ENCODE data around the gene TRIM17. TPM values are rescaled to one million over a fixed set of nuclear protein-coding genes. Genes with fewer than 3 reads are reported as not detected.

Gene TRIM17
- not detected for total RNA-seq (2013)
- polyA plus RNA-seq: not detected
- 0.14 TPM in 1 of 2 replicates, not detected in the other for polyA minus RNA-seq
- total RNA-seq: 0 to 0.69 (median 0) reads per million in 11 experiments

- H4K20me1 ChIP-seq (ENCODE audit: insufficient read depth, low read length): peaks cover 7% of the 10 kb centered on the region
- H3K4me3 ChIP-seq (replicated peaks in 1 of 3; ENCODE audit: low read depth in 2 of 3, low read length in 3 of 3): no peak within 1 kb of the TSS
- under 1% methylated on average over 55 of the region's 59 CpGs for WGBS (ENCODE audit: insufficient coverage)
- intact Hi-C loops (cut with micrococcal nuclease): no loop called here
- no peaks in the 10 kb centered on the region for H3K79me2 ChIP-seq (ENCODE audit: insufficient read depth, low read length)
- H3K4me3 Mint-ChIP-seq: peak within 1 kb of the TSS; percentile 39 to 86
- peaks cover 0 to 2% of the 10 kb centered on the region in 2 donors for H3K36me3 ChIP-seq (replicated peaks in 1 of 2; ENCODE audit: control insufficient read depth in 1 of 2, insufficient read depth in 2 of 2, low read length in 2 of 2)
- TF ChIP-seq CTCF (IDR thresholded peaks at IDR 0.05): peak; percentile 26
- peaks cover 39 to 61% of the 10 kb centered on the region in 2 donors for H3K27me3 ChIP-seq (ENCODE audit: control insufficient read depth in 2 of 2, insufficient read depth in 2 of 2, low read length in 2 of 2)
- peaks cover 7 to 9% of the 10 kb centered on the region in 2 donors for H3K4me1 ChIP-seq (ENCODE audit: control insufficient read depth in 1 of 2, insufficient read depth in 2 of 2, low read length in 2 of 2)
- no peak within 1 kb of the TSS for H2AFZ ChIP-seq (ENCODE audit: insufficient read depth, low read depth, low read length, poor library complexity, severe bottlenecking)
- peaks cover 0 to 12% of the 10 kb centered on the region in 2 donors for H3K9me3 ChIP-seq (replicated peaks in 1 of 2; ENCODE audit: control insufficient read depth in 1 of 2, insufficient read depth in 1 of 2, low read length in 2 of 2)
- peak within 1 kb of the TSS; percentile 25 for H3K9ac ChIP-seq (ENCODE audit: insufficient read depth, low read length, poor library complexity, severe bottlenecking)
- no peak for DNase-seq
- peaks cover 13% of the 10 kb centered on the region for H3K4me1 Mint-ChIP-seq
- H3K4me2 ChIP-seq (replicated peaks; ENCODE audit: extremely low read depth, low read length, poor library complexity, severe bottlenecking): peak within 1 kb of the TSS; percentile 3
- H3K27ac Mint-ChIP-seq: no peak within 1 kb of the TSS
- peaks cover 55 to 72% (median 61%) of the 10 kb centered on the region in 3 donors for H3K27me3 Mint-ChIP-seq (ENCODE audit: low read depth in 3 of 3)
- H3K27ac ChIP-seq (ENCODE audit: low read depth in 1 of 2, low read length in 2 of 2): no peak within 1 kb of the TSS
- peaks cover 0 to 12% (median 8%) of the 10 kb centered on the region in 7 donors for H3K9me3 Mint-ChIP-seq
- H3K36me3 Mint-ChIP-seq: peaks cover 11 to 12% of the 10 kb centered on the region in 2 donors
These were observed at the start of gene TRIM17 for GRCh38 chr1:228416217-228416933. TSS of gene TRIM17 (minus strand) at chr1:228416861. CDS start at chr1:228415072, 1,789 bp downstream.

GRCh38 chr1:228465571-228466146 is 49.0 kb upstream of the TRIM17 start:
- Mint-ChIP-seq H3K4me3 (peak overlapping the region in 1 of 2 donors; percentile 92), H3K27ac (peak overlapping the region in 1 of 7 donors; percentile 27)

More at GRCh38 chr1:228465571-228466146, 49.0 kb upstream of the TRIM17 start:
- Histone ChIP-seq H4K20me1 (ENCODE audit: insufficient read depth, low read length) (no peaks in the 10 kb centered on the region), H3K27ac (ENCODE audit: low read depth in 1 of 2, low read length in 2 of 2) (no peak overlapping the region), H2AFZ (ENCODE audit: insufficient read depth, low read depth, low read length, poor library complexity, severe bottlenecking) (no peak overlapping the region), H3K4me2 (replicated peaks; ENCODE audit: extremely low read depth, low read length, poor library complexity, severe bottlenecking) (no peak overlapping the region), H3K9me3 (replicated peaks in 1 of 2; ENCODE audit: control insufficient read depth in 1 of 2, insufficient read depth in 1 of 2, low read length in 2 of 2) (peaks cover 7 to 26% of the 10 kb centered on the region in 2 donors), H3K36me3 (replicated peaks in 1 of 2; ENCODE audit: control insufficient read depth in 1 of 2, insufficient read depth in 2 of 2, low read length in 2 of 2) (no peaks in the 10 kb centered on the region), H3K79me2 (ENCODE audit: insufficient read depth, low read length) (no peaks in the 10 kb centered on the region), H3K4me1 (ENCODE audit: control insufficient read depth in 1 of 2, insufficient read depth in 2 of 2, low read length in 2 of 2) (peaks cover 15 to 18% of the 10 kb centered on the region in 2 donors), H3K27me3 (ENCODE audit: control insufficient read depth in 2 of 2, insufficient read depth in 2 of 2, low read length in 2 of 2) (peaks cover 90 to 98% of the 10 kb centered on the region in 2 donors), H3K4me3 (replicated peaks in 1 of 3; ENCODE audit: low read depth in 2 of 3, low read length in 3 of 3) (no peak overlapping the region), H3K9ac (ENCODE audit: insufficient read depth, low read length, poor library complexity, severe bottlenecking) (no peak overlapping the region)
- Mint-ChIP-seq H3K27me3 (ENCODE audit: low read depth in 3 of 3) (peaks cover 90 to 97% (median 93%) of the 10 kb centered on the region in 3 donors), H3K36me3 (peaks cover 6 to 12% of the 10 kb centered on the region in 2 donors), H3K9me3 (peaks cover 4 to 25% (median 15%) of the 10 kb centered on the region in 7 donors), H3K4me1 (peaks cover 20% of the 10 kb centered on the region)
- 83% methylated on average over 6 of the region's 8 CpGs for WGBS (ENCODE audit: insufficient coverage)
- no peak for DNase-seq
- no peak for TF ChIP-seq CTCF (IDR thresholded peaks at IDR 0.05)
- intact Hi-C loops (cut with micrococcal nuclease): no loop called here
